GDM1 (cell line): ENCODE measurements around the gene NAP1L2.
"Not testable (repeated sequence)": the region's sequence is repeated elsewhere in the genome, so short reads cannot be mapped to it uniquely, and the experiment has no call there.

Source experiments
- DNase-seq: peaks from one replicate; lab custom pipeline; 2025; lab: John Stamatoyannopoulos, UW

The NAP1L2 gene, protein sequence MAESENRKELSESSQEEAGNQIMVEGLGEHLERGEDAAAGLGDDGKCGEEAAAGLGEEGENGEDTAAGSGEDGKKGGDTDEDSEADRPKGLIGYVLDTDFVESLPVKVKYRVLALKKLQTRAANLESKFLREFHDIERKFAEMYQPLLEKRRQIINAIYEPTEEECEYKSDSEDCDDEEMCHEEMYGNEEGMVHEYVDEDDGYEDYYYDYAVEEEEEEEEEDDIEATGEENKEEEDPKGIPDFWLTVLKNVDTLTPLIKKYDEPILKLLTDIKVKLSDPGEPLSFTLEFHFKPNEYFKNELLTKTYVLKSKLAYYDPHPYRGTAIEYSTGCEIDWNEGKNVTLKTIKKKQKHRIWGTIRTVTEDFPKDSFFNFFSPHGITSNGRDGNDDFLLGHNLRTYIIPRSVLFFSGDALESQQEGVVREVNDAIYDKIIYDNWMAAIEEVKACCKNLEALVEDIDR

DNA sequence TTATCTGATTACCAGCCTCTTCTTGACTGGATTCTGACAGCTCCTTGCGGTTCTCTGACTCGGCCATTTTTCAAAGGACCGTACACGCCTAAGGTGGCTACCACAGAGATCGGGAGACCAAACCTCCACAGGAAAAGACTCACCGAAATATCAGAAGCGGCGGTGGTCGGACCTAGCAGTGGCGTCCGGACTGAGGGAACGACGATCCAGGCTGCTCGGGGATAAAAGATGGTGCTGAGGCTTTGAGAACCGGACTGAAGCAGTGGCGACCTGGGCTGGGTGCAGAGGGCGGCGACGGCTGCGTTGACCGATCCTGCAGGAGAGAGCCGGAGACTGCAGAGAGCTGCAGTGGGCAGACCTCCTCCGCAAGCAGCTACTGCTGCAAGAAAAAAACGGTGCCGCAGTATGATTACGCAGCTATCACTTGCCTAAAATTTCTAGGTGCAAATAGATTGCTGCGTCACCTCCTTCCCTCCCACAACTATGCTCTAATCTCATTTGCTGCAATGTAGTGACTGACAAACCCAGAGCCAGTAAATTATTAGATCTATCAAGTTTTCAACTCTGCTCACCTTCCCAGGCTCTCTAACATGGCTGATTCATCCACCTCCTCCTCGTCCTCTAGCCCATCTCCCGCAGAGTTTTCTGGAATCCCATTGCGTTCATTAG lies at the start of gene NAP1L2:
TSS of gene NAP1L2 (minus strand) at position 426 of the 669 bp plus-strand sequence. CDS start at position 67, 359 bp downstream.
- no peak for DNase-seq

DNA sequence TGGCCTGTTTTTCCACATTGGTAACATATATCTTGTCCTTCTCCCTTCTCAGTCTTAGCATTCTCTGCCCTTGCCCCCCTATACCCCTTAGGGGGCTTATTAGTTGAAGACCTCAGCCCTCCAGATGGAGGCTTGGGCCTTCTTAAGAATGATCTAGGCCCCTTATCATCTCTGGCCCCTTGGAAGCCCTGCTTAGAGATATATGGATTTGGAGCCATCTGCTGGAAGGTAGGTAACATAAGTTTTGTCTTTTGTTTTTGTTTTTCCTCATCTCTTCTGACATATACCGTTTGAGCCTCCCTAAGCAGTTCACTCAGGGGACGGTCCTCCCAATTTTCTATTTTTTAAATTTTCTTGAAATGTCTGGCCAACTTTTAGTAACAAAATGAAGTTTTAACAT lies 48.3 kb upstream of the NAP1L2 start:
- DNase-seq: no peak

DNA sequence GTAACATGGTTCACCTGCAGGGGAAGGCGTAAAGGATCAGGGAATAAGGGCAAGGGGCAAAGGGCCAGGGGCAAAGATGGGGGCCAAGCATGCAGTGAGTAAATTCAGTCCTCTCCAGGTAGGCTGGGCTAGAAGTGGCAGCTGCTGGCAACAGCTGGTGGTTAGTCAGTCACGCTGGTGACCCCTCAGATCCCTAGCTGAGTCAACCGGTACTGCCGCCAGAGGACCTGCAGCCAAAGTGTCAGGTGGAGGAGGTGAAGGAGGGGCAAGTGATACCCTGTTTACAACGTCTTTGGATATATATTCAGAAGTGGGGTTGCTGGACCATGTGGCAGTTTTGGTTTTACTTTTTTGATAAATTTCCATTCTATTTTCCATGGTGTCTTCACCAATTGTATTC lies 24.6 kb upstream of the NAP1L2 start:
- DNase-seq: no peak

DNA sequence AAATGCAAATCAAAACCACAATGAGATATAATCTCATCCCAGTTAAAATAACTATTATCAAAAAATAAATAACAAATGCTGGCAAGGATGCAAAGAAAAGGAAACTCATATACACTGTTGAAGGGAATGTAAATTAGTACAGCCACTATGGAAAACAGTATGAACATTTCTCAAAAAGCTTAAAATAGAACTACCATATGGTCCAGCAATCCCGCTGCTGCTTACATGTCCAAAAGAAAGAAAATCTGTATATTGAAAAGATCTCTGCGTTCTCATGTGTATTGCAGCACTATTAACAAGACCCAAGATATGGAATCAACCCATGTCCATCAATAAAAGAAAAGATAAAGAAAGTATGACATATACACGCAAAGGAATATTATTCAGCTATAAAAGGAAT lies 3.0 kb upstream of the NAP1L2 start:
- DNase-seq: no peak

DNA sequence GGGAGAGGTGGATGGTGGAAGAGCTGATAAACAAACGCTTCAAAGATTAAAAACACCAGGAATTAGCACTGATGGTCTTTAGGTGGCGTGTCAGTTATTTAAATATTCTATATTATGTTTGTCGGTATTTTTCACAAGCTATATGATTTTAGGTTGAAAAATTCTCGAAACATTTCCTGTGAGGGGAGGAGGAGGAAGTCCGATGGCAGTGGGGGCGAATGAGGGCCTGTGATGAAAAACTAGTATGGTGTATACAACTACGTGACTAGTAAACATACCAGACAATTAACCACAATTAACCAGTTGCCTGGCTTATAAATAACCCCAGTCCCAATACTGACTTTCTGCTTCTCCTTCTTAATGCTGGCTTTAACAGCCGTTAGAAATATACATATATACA lies 595 bp upstream of the NAP1L2 start:
- DNase-seq: no peak

DNA sequence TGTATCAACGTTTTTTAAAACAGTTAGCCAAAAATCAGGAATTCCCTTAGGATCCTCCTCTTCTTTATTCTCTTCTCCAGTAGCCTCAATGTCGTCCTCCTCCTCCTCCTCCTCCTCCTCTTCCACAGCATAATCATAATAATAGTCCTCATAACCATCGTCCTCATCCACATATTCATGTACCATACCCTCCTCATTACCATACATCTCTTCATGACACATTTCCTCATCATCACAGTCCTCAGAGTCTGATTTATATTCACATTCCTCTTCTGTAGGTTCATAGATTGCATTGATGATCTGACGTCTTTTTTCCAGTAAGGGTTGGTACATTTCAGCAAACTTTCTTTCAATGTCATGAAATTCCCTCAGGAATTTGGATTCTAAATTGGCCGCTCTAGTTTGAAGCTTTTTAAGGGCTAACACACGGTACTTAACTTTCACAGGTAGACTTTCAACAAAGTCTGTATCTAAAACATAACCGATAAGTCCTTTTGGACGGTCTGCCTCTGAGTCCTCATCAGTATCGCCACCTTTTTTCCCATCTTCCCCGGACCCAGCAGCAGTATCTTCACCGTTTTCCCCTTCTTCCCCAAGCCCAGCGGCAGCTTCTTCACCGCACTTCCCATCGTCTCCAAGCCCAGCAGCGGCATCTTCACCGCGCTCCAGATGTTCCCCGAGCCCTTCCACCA lies 771 bp downstream of the NAP1L2 start:
- no peak for DNase-seq

DNA sequence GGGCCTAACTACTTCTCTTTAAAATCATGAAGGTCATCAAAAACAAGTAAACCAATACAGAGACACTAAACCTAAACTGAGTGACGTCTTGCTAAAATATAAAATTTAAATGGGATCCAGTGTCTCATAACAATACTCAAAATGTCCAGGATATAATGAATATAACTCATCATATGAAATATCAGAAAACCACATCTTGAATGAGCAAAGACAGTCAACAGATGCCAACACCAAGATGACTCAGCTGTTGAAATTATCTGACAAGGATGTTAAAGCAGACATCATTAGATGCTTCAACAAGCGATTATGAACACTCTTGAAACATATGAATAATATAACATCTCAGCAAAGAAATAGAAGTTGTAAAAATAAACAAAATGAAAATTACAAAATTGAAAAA lies 8.3 kb downstream of the NAP1L2 start:
- no peak for DNase-seq

DNA sequence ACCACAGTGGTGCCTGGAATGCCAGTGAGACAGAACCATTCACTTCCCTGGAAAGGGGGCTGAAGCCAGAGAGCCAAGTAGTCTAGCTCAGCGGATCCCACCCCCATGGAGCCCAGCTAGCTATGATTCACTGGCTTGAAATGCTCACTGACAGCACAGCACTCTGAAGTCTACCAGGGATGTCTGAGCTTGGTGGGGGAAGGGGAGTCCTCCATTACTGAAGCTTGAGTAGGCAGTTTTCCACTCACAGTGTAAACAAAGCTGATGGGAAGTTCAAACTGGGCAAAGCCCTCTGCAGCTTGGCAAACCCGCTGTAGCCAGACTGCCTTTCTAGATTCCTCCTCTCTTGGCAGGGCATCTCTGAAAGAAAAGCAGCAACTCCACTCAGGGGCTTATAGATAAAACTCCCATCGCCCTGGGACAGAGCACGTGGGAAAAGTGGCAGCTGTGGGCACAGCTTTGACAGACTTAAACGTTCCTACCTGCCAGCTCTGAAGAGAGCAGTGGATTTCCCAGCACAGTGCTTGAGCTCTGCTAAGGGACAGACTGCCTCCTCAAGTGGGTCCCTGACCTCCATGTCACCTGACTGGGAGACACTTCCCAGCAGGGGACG lies 32.0 kb downstream of the NAP1L2 start:
- no peak for DNase-seq

DNA sequence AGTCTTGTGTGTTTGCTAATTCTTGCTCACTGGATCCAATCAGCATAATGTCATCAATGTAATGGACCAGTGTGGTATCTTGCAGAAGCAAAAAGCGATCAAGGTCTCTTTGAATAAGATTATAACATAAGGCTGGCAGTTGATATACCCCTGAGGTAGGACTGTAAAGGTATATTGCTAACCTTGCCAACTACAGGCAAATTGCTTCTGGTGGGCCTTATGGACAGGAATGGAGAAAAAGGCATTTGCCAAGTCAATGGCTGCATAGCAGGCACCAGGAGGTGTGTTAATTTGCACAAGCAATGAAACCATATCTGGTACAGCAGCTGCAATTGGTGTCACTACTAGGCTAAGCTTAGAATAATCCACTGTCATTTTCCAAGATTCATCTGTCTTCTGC lies 45.7 kb downstream of the NAP1L2 start:
- not testable (repeated sequence) for DNase-seq
